Adrenal gland (tissue), 12 donors: ENCODE data around the gene CLDN3. TPM values are rescaled to one million over a fixed set of nuclear protein-coding genes. Genes with fewer than 3 reads are reported as not detected.

Experiments used
- DNase-seq, 7 donors: peaks; one replicate each; pipeline ENCODE4 v3.0.0-alpha.2; 2019 to 2020
- H3K27ac ChIP-seq, 5 donors: fragments of 200-600 bp; sonication (generic) in 4 of 5; 1 replicate in 3 of 5; 2 replicates in 2 of 5; pipeline versions ENCODE4 v1.5.1 to v1.8.0; 2016 to 2020; ENCODE audit warnings: mild to moderate bottlenecking in 1 of 5
- H3K27me3 ChIP-seq: fragments of 200-600 bp; 2 replicates; pipeline ENCODE4 v1.8.0; 2021
- H3K36me3 ChIP-seq, 2 donors: fragments of 200-600 bp; replicated peaks in 1 of 2; 1 replicate in 1 of 2; 2 replicates in 1 of 2; pipeline versions ENCODE4 v1.5.1 to v1.8.0; 2018 to 2022
- H3K4me1 ChIP-seq, 2 donors: fragments of 200-600 bp; replicated peaks in 1 of 2; 1 replicate in 1 of 2; 2 replicates in 1 of 2; pipeline versions ENCODE4 v1.5.1 to v1.8.0; 2018 to 2021
- H3K4me3 ChIP-seq, 4 donors: fragments of 200-600 bp; sonication (generic) in 3 of 4; one replicate each; pipeline ENCODE4 v1.5.1; 2016 to 2018
- H3K9me3 ChIP-seq, 3 donors: fragments of 200-600 bp; sonication (generic) in 1 of 3; replicated peaks in 1 of 3; 1 replicate in 2 of 3; 2 replicates in 1 of 3; pipeline versions ENCODE4 v1.5.1 to v1.8.0; 2016 to 2021
- CTCF ChIP-seq, 6 experiments: fragments of 450-650 bp in 4 of 6; fragments of 200-600 bp in 2 of 6; sonication (generic) in 1 of 6; IDR thresholded peaks; 1 replicate in 5 of 6; 2 replicates in 1 of 6; pipeline versions ENCODE4 v1.5.1 to v1.8.0; 2016 to 2021; ENCODE audit warnings: antibody characterized with exemption in 6 of 6, mild to moderate bottlenecking in 2 of 6, moderate library complexity in 1 of 6
- POLR2A ChIP-seq, 2 donors: fragments of 450-650 bp; IDR thresholded peaks; one replicate each; pipeline ENCODE4 v1.6.1; 2017; ENCODE audit warnings: antibody characterized with exemption in 2 of 2, mild to moderate bottlenecking in 2 of 2, moderate library complexity in 1 of 2
- WGBS, 4 donors: extraction: QIAGEN DNeasy Blood & Tissue Kit in 2 of 4; methylation state at CpG; one replicate each; pipeline versions ENCODE4 v1.1.5 to v1.1.7; 2013 to 2017; 5-methylcytosine and 5-hydroxymethylcytosine counted together
- intact Hi-C, 2 donors: fragments of 100-400 bp; cut with DNase I; formaldehyde crosslinking; loops; one replicate each; pipeline versions ENCODE4 v1.14.1 to v1.15.0; 2022 to 2023
- polyA plus RNA-seq, 3 donors: library from polyadenylated mRNA; stranded (reverse); fragments of 200-250 nt in 2 of 3; fragments of 350-450 nt in 1 of 3; fragmentation: Illumina TruSeq in 1 of 3; extraction: RNeasy Lipid Tissue Mini Kit (QIAGEN cat#74804) in 1 of 3; gene quantifications; one replicate each; pipeline ENCODE4 v1.2.3, GENCODE V29; 2013 to 2014
- total RNA-seq, 9 donors: library from RNA; depleted of rRNA in 4 of 9; stranded (reverse); fragments of >200 nt in 4 of 9; fragments of 120-200 nt in 1 of 9; fragmentation: NEBNext Ultra II Directional in 1 of 9; extraction: Animal tissue kit (Norgen Biotek cat#: 25700) in 1 of 9; gene quantifications; one replicate each; pipeline versions ENCODE4 v1.1.0 to v1.2.4, GENCODE V29; 2013 to 2023
- donor health status: healthy with polysubstance abuse.
- donor health status: Bipolar disorder and iron deficiency.
- donor health status: DM: yes; HTN: yes; CAD: no.
- donor health status: DM: no; HTN: no; CAD: no.
- donor health status: DM: no; HTN: no; CAD: no.
- donor health status: DM: yes; HTN: yes; CAD: no.

CLDN3 gene
- total and polyA plus RNA-seq, 12 donors: 0.22 to 0.72 (median 0.36) TPM; not detected in 6

GRCh38 chr7:73736885-73737284 lies 33.2 kb downstream of the CLDN3 start:
- peak in 1 of 7 donors; percentile 13 for DNase-seq
- H3K27ac ChIP-seq: no peak overlapping the region
- no peak overlapping the region for H3K4me3 ChIP-seq
- WGBS, 4 donors: 93 to 94% (median 93%) methylated on average over 8 to 14 of the region's 14 CpGs
- intact Hi-C loops: no loop called here
- H3K9me3 ChIP-seq: no peaks in the 10 kb centered on the region
- no peaks in the 10 kb centered on the region for H3K27me3 ChIP-seq
- H3K4me1 ChIP-seq: peaks cover 7 to 8% of the 10 kb centered on the region in 2 donors
- H3K36me3 ChIP-seq: peaks cover 0 to 7% of the 10 kb centered on the region in 2 donors
- TF ChIP-seq POLR2A (IDR thresholded peaks at IDR 0.05) (no peak), CTCF (IDR thresholded peaks at IDR 0.05) (no peak)

GRCh38 chr7:73735528-73735905 lies 34.6 kb downstream of the CLDN3 start:
- intact Hi-C loops: no loop called here
- no peak overlapping the region for H3K4me3 ChIP-seq
- DNase-seq: no peak
- peaks cover 0 to 7% of the 10 kb centered on the region in 2 donors for H3K36me3 ChIP-seq
- no peak for TF ChIP-seq POLR2A (IDR thresholded peaks at IDR 0.05)
- no peak for TF ChIP-seq CTCF (IDR thresholded peaks at IDR 0.05)
- H3K9me3 ChIP-seq: no peaks in the 10 kb centered on the region
- H3K4me1 ChIP-seq: peaks cover 7 to 8% of the 10 kb centered on the region in 2 donors
- no peaks in the 10 kb centered on the region for H3K27me3 ChIP-seq
- H3K27ac ChIP-seq: peak overlapping the region in 1 of 5 donors; percentile 79
- 91 to 96% (median 95%) methylated on average over 7 to 8 of the region's 8 CpGs for WGBS, 4 donors

- WGBS, 4 donors: 55 to 67% (median 61%) methylated on average over 13 to 16 of the region's 16 CpGs
- H3K36me3 ChIP-seq: peaks cover 0 to 7% of the 10 kb centered on the region in 2 donors
- no peaks in the 10 kb centered on the region for H3K27me3 ChIP-seq
- H3K4me1 ChIP-seq: peaks cover 7 to 8% of the 10 kb centered on the region in 2 donors
- H3K4me3 ChIP-seq: no peak overlapping the region
- TF ChIP-seq CTCF (IDR thresholded peaks at IDR 0.05): peak; percentile 70 to 93 (median 77)
- no peak for TF ChIP-seq POLR2A (IDR thresholded peaks at IDR 0.05)
- intact Hi-C loops: no loop called here
- peak overlapping the region in 2 of 5 donors; percentile 49 to 79 for H3K27ac ChIP-seq
- peak; percentile 71 to 92 (median 82) for DNase-seq
- H3K9me3 ChIP-seq: no peaks in the 10 kb centered on the region
These were observed 35.2 kb downstream of the CLDN3 start for GRCh38 chr7:73734619-73735527.

GRCh38 chr7:73732397-73732796 lies 37.7 kb downstream of the CLDN3 start:
- WGBS, 4 donors: 29 to 79% (median 52%) methylated on average over 2 of the region's 2 CpGs
- TF ChIP-seq POLR2A (IDR thresholded peaks at IDR 0.05): no peak
- no peak for TF ChIP-seq CTCF (IDR thresholded peaks at IDR 0.05)
- H3K36me3 ChIP-seq: peaks cover 0 to 7% of the 10 kb centered on the region in 2 donors
- H3K27ac ChIP-seq: no peak overlapping the region
- DNase-seq: no peak
- intact Hi-C loops: no loop called here
- H3K9me3 ChIP-seq: no peaks in the 10 kb centered on the region
- H3K27me3 ChIP-seq: no peaks in the 10 kb centered on the region
- H3K4me3 ChIP-seq: no peak overlapping the region
- peaks cover 0 to 1% of the 10 kb centered on the region in 2 donors for H3K4me1 ChIP-seq
